ENCODE measurements around the gene JMJD6.
A peak's percentile ranks its signal among the peaks of the same experiment; 100 is the strongest.

The JMJD6 gene

DNA sequence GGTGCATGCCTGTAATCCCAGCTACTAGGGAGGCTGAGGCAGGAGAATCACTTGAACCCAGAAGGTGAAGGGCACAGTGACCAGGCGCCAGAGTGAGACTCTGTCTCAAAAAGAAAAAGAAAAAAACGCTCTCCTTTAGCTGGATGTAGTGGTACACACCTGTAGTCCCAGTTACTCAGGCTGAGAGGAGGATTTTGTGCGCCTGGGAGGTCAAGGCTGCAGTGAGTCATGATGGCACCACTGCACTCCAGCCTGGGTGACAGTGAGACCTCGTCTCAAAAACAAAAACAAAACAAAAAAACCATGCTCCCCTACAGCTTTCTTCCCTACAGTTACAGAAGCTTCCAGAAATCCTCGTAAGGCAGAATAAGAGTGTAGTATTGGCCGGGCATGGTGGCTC is 49.8 kb downstream of the JMJD6 start:
- no peak for DNase-seq

DNA sequence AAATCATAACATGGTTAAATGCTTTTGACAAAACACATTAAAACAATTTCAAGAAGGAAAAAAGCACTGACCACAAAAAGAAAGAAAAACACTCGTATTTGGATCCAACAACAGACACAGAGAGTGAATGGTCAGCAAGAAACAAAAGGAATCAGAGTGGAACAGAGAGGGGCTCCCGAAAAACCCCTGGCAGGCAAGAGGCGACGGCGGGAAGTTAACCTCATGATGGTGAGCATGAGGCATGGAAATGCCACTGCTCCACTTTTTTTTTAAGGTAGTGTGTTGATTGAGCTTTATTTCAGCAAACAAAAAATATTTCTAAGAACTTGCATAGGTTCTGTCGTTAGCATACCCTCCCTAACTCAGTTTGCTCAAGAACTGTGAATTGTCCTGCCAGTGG is 50.8 kb downstream of the JMJD6 start:
- DNase-seq = no peak

DNA sequence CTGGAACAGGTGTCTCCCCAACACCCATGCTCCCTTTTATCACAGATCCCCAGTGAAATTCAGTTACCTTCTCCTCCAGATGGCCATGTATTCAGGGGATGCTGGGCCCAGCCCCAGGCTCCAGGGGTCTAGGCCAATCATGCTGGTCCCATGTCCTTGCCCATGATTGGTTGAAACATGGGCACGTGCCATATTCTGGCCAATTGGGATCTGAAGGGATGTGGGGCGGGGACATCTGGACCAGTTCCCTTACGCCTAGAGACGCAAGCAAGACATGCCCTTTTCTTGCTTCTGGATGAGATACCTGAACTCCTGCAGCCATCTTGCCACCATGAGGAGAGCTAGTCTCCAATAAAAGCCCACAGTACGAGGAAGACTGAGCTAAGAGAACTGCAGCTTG is 51.8 kb downstream of the JMJD6 start:
- DNase-seq = no peak

DNA sequence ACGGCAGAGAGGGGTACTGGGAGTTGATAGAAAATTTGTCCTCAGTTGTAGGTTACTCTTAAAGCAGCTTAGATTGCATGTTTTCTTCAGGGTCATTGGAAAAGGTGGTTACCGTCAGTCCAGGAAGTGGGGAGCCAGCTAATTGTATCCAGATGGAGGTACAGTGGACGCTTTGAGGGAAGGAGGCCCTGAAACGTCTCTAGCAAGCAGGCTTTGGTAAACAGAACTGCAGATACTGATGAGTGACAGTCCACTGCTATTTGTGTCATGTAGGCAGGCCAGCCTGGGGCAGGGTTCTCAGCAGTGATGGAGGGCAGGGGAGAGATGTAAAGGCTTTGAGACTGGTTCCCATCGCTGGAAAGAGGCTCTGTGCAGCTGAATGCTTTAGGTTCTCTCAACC is 52.7 kb downstream of the JMJD6 start:
- no peak for DNase-seq

DNA sequence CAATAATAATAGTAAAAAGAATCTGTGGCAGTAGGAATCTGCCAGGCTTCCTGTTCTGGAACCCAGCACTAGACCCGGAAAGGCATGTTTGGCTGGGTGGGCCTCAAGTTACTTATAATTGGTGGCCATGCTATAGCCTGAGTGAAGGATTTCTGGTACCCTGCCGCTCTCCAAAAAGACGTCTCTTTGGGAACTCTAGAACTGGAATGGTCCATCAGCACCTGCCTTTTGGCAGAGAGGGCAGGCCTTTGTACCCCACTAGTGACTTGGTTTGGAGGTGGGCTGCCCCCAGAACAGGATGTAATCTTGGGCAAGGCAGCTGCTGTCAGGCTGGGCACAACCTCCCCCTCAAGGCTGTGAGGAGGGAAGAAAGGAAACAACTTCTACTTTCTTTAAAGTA is 53.5 kb downstream of the JMJD6 start:
- DNase-seq = no peak

DNA sequence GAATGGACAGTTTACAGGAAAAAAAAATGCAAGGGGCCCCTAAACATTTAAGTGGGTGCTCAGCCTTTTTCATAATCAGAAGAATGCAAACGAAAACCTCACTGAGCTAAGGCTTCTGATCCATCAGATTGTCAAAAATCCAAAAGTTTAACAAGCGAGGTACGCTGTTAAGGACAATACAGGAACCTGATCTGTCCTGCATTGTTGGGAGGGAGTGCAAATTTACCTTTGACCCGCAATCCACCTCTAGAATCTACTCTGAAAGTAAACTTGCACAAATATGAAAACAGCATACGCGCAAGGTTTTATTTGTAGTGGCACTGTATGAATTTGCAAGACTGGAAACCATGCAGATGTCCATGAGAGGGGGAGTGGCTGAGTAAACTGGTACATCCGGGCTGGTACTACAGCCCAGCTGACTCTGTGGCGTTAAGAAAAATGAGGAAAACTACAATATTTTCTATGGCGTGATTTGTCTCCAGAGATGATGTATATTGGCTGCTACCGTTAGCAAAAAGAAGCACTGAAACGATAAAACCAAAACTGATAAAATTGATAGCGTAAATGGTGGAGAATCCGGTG is 54.0 kb downstream of the JMJD6 start:
- peak in 1 of 2 experiments; percentile 26 for DNase-seq

DNA sequence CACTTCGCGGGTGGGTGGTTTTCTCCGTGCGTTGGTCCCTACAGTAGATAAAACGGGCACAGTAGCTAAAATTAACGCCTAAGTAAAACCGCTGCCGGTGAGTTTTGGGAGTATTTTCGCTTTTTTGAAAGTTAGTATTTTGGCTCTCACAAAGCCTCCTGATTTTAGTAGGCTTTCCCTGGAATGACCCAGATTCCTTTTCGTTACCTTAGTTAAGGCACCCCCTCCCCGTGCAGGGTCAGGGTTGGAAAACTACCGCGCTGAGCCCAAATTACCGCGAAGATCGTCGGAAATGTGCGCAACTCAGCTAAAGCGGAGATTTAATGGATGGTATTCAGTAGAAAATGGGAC is 54.5 kb downstream of the JMJD6 start:
- DNase-seq = no peak

DNA sequence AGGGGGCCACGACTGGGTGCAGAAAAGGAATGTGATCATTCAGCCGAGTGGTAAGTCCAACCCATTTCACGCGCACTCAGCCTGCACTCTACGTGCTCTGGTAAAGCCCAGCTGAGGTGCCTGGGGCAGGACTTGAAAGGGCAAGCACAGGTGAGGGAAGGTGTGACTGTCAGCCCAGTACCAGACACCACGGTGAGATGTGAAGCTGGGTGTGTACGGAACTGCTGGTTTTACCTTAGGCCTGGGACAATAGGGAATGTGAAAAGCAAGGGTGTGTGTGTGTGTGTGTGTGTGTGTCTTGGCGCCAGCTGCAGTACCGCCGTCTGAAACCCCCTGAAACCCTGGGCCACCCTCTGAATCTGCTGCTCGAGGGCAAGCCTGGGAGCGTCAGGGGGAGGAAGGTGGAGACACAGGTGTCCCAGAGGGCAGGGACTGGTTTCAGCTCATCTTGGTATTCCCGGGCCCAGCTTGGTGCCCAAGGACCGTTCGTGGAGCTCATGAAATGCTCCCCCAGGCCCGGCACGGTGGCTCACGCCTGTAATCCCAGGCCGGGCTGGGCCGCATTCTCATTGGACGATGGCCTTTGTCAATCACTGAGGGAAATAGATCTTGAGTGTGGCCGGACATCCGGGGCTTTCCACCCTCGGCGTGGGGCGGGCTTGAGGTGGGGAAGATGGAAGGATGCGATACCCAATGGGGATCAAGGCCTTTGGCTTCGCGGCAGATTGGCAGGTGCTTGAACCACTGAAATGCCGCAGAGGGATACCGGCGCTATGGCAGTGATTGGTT is 55.1 kb downstream of the JMJD6 start:
- peak; percentile 99 to 100 for DNase-seq

DNA sequence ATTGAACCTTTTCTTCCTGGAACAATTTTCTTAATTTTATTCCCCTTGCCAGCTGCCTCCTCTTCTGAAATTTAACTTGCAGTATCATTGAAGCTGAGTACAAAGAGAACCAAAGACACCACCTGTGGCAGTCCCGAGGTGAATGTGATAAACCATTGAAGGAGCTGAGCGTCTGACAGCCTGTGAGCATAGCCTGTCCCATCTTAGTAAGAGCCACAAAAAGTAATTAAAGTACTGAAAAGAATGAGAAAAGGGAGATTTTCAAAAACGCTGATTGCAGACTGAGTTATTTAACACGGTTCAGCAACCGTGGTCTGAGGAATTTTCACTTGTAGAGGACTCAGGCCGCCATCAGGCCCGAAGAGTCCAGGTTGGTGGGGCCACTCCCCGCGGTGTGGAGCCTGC is 55.7 kb downstream of the JMJD6 start:
- DNase-seq = peak in 1 of 2 experiments; percentile 45

DNA sequence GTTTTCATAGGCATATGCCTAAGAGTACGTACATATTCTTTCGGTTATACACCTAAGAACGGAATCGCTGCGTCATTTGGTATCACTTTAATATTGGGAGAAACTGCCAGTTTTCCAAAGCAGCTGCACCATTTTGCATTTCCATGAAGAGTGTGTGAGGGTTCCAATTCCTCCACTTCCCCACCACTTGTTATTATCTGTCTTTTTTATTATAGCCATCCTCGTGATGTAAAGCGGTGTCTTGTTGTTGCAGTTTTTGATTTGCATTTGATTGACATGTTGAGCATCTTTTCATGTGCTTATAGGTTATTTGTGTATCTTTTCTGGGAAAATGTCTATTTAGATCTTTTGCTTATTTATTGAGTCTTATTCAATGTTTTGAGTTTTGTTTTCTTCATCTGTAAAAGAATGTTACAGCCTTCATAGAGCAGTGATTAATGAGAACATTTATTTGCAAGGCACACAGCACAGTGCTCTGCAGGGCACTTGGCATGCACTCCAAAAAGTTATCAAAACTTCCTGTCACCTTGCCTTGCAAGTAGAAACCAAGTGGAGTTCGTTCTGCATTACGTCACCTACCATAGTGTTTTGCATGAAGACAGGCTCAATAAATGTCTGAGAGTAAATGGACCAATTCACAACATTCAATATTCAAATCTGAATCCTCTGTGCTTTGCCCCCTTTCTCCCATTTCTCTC is 56.2 kb downstream of the JMJD6 start:
- DNase-seq = peak in 1 of 2 experiments; percentile 50

All from NCI-H526 (cell line).